GM20000 (cell line): ENCODE results near the gene INPP5A.

ENCODE experiments used
- DNase-seq: peaks from one replicate; pipeline ENCODE4 v3.0.0; 2012; ENCODE audit warnings: low spot score
- TF ChIP-seq, protein P1 (sequence below): IDR thresholded peaks from 2 replicates; pipeline ENCODE4 v1.5.1; 2012; ENCODE audit warnings: mild to moderate bottlenecking, control low read depth; ENCODE audit errors: extremely low read depth, missing control alignments

The INPP5A gene

DNA sequence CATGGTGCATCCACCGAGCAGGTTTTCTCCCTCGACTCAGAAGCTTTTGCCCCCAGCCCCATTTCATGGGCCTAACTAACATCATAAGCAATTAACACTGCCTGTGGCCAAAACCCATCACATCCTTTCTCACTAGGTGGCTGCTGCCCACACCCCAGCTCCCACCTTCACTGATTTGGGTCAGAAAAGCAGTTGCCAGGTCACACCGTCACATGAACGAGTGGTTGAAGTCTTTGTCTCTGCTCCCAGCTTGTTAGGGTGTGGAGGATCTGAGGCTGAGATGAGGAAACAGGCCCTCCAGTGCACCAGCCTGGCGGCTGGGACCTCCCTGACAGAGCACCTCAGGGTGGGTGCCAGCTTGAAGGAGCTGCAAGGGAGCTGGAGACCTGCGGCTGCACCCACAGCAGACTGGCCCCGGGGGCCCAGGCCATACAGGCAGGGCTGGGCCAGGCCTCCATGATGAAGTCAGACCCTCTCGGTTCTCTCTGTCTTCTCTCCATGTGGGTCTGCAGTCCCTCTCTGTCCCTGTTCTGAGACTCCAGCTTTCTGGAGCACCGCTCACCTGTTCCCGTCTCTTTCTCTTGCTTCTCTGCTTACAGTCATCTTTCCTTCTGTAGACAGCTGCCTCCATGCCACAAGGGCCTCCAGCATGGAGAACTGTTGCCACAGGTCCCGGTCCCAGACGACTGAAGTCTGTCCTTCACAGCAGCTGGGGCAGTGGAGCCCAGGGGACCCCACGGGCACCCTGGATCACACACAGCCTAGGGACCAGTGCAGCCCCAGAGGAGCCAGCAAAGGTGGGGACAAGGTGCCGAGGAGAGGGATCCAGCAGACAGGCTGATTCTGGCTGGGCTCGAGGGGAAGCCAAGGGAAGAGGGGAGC is 13.8 kb upstream of the INPP5A start:
- TF ChIP-seq, protein P1, sequence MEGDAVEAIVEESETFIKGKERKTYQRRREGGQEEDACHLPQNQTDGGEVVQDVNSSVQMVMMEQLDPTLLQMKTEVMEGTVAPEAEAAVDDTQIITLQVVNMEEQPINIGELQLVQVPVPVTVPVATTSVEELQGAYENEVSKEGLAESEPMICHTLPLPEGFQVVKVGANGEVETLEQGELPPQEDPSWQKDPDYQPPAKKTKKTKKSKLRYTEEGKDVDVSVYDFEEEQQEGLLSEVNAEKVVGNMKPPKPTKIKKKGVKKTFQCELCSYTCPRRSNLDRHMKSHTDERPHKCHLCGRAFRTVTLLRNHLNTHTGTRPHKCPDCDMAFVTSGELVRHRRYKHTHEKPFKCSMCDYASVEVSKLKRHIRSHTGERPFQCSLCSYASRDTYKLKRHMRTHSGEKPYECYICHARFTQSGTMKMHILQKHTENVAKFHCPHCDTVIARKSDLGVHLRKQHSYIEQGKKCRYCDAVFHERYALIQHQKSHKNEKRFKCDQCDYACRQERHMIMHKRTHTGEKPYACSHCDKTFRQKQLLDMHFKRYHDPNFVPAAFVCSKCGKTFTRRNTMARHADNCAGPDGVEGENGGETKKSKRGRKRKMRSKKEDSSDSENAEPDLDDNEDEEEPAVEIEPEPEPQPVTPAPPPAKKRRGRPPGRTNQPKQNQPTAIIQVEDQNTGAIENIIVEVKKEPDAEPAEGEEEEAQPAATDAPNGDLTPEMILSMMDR = no peak
- no peak for DNase-seq

DNA sequence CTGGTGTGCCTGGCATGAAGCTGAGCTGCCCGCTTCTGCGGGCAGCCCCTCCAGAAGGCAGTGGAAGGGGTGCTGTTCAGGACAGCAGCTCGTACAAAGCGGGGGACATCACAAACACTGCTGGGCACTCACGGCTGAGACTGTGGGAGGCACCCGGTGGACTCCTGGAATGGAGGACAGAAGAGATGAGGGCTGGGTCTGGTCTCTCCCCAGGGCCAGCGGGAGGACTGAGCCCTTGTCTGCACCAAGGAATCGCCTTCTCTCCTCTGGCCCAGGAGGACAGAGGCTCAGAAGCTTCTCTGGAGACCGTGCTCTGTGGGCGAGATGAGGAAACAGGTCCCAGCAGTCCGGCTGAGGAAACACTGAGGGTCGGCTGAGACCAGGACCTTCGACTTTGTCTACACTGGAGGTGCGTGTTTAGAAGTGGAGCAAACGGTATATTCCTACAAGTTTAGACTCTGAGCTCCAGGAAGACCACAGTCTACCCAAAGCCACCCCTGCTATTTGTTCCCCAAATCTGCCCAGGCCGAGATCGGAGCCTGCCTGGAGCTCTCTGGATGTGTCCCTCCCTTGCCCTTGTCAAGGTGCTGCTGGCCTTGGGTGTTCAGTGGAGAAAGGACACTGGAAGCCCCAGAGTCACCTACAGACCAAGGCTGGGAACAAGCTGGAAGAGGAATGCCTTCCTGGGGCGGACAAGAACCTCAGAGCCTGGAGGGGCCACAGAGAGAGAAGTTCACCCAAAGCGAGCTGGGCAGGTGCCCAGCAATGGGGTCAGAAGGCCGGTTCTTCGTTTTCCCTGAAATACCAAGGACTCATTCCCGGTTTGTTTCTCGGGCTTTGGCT is 12.9 kb upstream of the INPP5A start:
- TF ChIP-seq, protein P1 = no peak
- DNase-seq = no peak

DNA sequence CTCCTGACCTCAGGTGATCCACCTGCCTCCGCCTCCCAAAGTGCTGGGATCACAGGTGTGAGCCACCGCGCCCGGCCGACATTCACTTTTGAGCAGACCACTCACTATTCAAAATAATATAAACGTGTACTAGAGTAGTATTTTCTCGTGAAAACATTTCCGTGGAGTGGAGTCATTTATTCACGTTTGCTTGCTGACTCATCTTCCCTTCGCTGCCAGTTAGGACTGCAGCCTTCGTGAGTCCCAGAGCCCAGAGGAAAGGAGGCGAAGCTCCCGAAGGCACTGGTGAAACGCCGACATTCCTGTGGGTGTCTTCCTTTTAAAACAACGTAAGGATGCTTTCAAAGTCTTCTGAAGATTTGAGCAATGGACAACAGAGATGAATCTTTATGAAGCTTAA is 10.9 kb upstream of the INPP5A start:
- DNase-seq = no peak
- TF ChIP-seq, protein P1 = no peak

DNA sequence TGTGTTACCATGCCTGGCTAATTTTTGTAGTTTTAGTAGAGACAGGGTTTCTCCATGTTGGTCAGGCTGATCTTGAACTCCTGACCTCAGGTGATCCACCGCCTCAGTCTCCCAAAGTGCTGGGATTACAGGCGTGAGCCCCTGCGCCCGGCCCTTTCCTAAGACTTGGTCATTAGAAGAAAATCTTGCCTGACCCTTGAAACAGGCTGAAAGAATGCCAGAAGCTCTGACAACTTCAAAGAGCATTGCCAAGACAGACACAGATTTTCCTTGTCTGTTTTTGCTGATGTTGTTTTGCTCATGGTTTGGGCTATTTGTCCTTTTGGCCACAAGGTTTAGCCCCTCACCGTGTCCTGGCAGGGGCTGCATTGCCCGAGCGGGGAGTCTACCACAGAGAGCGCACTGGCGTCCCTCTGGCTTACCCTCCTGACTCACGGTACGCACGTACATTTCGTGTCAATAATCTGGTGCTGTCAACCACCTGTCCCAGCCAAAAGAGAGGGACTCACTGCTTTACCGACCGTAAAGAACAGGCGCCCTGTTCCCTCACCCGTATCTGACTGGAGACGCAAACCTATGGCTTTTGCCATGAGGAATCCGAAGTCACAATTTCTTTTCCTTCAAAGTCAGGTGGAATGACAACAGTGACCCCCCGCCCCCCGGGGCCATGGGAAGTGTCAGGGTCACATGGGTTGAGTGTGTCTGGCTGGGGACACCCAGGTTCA is 10.1 kb upstream of the INPP5A start:
- TF ChIP-seq, protein P1 = no peak
- DNase-seq = no peak

DNA sequence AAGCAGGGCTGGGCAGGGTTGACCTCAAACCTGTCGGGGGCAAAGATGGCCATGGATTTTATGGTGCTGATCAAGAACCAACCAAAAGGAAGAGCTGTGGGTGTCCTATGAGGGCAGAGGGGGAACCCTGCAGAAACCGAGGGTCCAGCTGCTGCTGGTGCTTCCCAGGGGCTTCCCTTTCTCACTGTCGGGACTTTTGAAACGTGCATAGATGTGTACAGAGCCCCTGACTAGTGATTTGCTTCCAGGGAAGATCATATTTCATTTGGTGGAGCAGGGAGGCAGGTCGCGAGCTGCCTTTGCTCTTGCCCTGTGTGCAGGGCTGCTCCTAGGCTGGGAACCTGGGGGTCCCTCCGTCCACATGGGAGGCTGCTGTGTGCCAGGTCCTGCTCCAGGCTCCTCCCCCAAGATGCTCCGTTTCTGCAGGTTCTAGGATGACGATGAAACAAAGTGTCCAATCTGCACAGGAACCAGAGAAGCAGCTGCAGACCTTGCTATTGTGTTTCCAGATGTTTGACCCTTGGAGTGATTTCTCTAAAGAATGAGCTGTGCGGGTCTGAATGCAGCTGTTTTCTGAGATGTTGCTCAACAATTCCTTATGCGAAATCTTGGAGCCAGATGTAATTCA is 9.4 kb upstream of the INPP5A start:
- no peak for DNase-seq
- TF ChIP-seq, protein P1 = no peak

DNA sequence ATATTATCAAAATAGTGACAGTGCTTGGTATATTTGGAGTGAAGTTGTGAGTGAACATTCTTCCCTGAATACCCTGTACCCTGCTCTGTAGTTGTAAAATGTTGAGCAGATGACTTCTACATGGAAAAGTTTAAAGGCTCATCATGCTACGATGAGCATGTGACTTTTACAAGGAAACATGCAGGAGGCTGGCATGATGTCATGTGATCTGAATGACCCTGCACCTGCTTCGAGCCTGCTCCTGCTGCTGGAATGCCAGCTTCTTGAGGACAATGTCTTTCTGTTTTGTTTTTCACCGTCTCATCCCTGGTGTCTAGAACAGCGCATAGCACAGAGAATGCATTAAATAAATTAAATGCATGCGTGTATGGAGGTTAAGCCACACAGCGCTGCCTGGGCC is 5.4 kb upstream of the INPP5A start:
- DNase-seq = no peak
- TF ChIP-seq, protein P1 = no peak
